Measurements from ENCODE around the gene CMIP.

Gene CMIP

GRCh38 chr16:81401035-81401950 lies 43.3 kb upstream of the CMIP start:
- TF ChIP-seq TAF1 (IDR thresholded peaks at IDR 0.05; ENCODE audit: low read depth) (no peak), CREB1 (IDR thresholded peaks at IDR 0.05; ENCODE audit: low read depth) (no peak), EGR1 (IDR thresholded peaks at IDR 0.05) (no peak), REST (IDR thresholded peaks at IDR 0.05; ENCODE audit: low read depth) (no peak), CEBPB (IDR thresholded peaks at IDR 0.05) (no peak), TEAD4 (IDR thresholded peaks at IDR 0.05) (no peak), ZBTB7A (IDR thresholded peaks at IDR 0.05; ENCODE audit: low read depth) (no peak)
- TF ChIP-seq, protein P1, sequence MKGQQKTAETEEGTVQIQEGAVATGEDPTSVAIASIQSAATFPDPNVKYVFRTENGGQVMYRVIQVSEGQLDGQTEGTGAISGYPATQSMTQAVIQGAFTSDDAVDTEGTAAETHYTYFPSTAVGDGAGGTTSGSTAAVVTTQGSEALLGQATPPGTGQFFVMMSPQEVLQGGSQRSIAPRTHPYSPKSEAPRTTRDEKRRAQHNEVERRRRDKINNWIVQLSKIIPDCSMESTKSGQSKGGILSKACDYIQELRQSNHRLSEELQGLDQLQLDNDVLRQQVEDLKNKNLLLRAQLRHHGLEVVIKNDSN (IDR thresholded peaks at IDR 0.05) = no peak

DNA sequence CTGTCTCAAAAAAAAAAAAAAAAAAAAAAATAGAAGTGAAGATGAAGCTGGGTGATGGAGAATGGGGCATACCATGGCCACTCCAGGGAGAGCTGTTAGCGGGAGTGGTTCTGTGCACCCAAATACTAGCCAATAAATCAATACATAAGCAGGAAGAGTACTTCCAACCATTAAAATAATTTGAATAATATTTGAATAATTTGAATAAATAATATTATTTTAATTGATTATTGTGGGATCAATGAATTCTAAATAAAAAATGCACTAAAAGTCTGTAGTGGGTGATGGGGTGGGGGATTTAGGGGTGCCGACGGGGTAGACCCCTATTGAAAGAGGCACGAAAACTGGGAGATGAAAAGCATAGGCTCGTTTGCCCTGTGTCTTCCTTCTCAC lies 41.4 kb upstream of the CMIP start:
- TF ChIP-seq CREB1 (IDR thresholded peaks at IDR 0.05; ENCODE audit: low read depth) = no peak
- no peak for TF ChIP-seq FOXM1 (IDR thresholded peaks at IDR 0.05; ENCODE audit: borderline replicate concordance, low read depth)

DNA sequence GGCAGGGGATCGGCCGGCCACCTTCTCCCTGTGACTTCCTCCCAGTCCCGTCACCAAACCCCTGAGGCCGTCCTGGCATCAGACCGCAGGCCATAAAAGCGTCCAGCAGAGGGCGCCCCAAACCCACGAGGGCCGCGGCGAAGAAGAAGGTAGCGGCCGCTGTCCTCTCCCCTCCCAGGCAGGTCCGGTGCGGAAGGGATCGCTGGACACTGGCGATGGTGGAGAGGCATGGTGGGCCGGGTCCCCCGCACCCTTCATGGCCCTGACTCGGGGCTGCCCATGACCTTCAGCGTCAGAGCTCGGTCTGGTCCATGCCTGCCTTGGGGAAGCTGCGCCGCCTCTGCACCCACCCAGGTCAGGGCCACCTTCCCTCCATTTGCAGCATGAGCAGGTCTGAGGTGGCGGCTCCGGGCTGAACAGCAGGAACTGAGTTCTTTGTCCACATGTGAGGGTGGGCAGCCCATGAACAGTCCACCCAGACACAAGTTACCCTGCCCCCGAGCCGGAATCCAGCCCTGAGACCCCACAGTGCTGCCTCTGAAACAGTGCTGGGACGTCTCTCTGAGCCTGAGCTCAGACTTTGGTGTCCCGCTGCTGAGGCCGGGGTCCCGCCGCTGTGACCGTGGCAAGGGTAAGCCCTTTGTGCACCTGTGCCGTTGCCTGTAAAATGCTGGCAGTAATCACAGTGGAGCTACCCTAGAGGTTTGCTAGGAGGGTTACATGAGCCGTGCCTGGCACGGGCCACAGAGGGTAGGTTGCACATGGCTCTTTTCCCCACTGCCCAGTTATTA lies 40.8 kb upstream of the CMIP start:
- TF ChIP-seq YY1 (IDR thresholded peaks at IDR 0.05; ENCODE audit: low read depth) = no peak
- no peak for TF ChIP-seq FOXM1 (IDR thresholded peaks at IDR 0.05; ENCODE audit: borderline replicate concordance, low read depth)
- peak; percentile 98 for TF ChIP-seq RAD21 (IDR thresholded peaks at IDR 0.05; ENCODE audit: low read depth)
- TF ChIP-seq REST (IDR thresholded peaks at IDR 0.05; ENCODE audit: low read depth) = no peak
- TF ChIP-seq CEBPB (IDR thresholded peaks at IDR 0.05) = no peak
- 0 out of 2 replicates have a peak, but pooled peaks have one; percentile 17 for TF ChIP-seq TCF12 (IDR thresholded peaks at IDR 0.05; ENCODE audit: low read depth)
- no peak for TF ChIP-seq EGR1 (IDR thresholded peaks at IDR 0.05)
- no peak for TF ChIP-seq TEAD4 (IDR thresholded peaks at IDR 0.05)
- TF ChIP-seq EP300 (IDR thresholded peaks at IDR 0.05; ENCODE audit: borderline replicate concordance) = no peak
- no peak for TF ChIP-seq CREB1 (IDR thresholded peaks at IDR 0.05; ENCODE audit: low read depth)
- TF ChIP-seq ZBTB7A (IDR thresholded peaks at IDR 0.05; ENCODE audit: low read depth) = no peak
- TF ChIP-seq, protein P2, sequence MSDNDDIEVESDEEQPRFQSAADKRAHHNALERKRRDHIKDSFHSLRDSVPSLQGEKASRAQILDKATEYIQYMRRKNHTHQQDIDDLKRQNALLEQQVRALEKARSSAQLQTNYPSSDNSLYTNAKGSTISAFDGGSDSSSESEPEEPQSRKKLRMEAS (IDR thresholded peaks at IDR 0.05) = peak; percentile 58
- peak; percentile 27; the same call in 1 of the 2 replicates for TF ChIP-seq NFIC (IDR thresholded peaks at IDR 0.05)
- TF ChIP-seq TAF1 (IDR thresholded peaks at IDR 0.05; ENCODE audit: low read depth) = no peak
- TF ChIP-seq, protein P1 (IDR thresholded peaks at IDR 0.05) = no peak

DNA sequence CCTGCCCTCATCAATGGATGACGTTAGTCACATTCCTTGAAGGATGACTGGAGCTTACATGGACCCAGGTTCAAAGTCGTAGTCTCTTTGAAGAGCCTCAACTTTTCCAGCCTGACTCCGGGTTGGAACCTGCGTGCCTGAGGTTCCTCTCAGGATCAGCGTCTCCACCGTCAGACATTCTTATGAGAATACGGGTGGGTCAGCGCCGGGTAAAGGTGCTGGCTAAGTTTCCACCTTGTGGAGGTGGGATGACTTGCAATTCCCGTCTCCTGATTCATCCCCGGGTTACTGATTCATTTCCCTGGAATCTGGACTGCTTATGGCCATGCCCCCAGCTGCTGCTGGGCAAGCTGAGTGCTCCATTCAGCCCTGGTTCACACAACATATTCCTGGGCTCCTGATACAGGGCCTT lies 38.9 kb upstream of the CMIP start:
- TF ChIP-seq NFIC (IDR thresholded peaks at IDR 0.05) (0 out of 2 replicates have a peak, but pooled peaks have one; percentile 23), TEAD4 (IDR thresholded peaks at IDR 0.05) (peak; percentile 94), FOXM1 (IDR thresholded peaks at IDR 0.05; ENCODE audit: borderline replicate concordance, low read depth) (no peak), TAF1 (IDR thresholded peaks at IDR 0.05; ENCODE audit: low read depth) (no peak), EP300 (IDR thresholded peaks at IDR 0.05; ENCODE audit: borderline replicate concordance) (peak; percentile 54; the same call in 1 of the 2 replicates), RAD21 (IDR thresholded peaks at IDR 0.05; ENCODE audit: low read depth) (peak; percentile 5; the same call in 1 of the 2 replicates), TCF12 (IDR thresholded peaks at IDR 0.05; ENCODE audit: low read depth) (peak; percentile 78)

DNA sequence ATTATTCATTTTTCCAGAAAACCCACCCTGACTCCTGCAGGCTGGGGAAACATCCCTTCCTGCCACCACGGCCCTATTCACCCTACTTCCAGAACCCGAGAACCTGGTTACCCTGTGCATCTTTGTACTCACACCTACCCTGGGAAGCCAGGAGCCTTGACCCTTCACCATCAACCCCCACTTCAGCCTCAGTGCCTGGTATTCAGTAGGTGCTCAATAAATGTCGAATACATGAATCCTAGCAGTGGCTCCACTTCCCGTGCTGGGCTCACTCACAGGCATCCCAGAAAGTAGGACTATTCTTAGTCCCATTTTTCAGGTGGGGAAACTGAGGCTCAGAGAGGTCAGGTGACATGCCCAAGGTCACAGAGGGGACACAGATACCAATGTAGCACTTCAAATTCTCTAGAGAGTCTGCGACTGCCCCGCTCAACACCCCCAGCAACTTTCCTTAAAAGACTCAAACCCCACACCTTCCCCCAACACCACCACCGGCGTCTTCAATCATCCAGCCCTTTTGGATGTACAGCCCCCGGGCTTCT lies 36.1 kb upstream of the CMIP start:
- TF ChIP-seq REST (IDR thresholded peaks at IDR 0.05; ENCODE audit: low read depth) (no peak), EP300 (IDR thresholded peaks at IDR 0.05; ENCODE audit: borderline replicate concordance) (no peak), FOXM1 (IDR thresholded peaks at IDR 0.05; ENCODE audit: borderline replicate concordance, low read depth) (no peak), CREB1 (IDR thresholded peaks at IDR 0.05; ENCODE audit: low read depth) (no peak), CEBPB (IDR thresholded peaks at IDR 0.05) (no peak), TAF1 (IDR thresholded peaks at IDR 0.05; ENCODE audit: low read depth) (no peak), YY1 (IDR thresholded peaks at IDR 0.05; ENCODE audit: low read depth) (no peak), TEAD4 (IDR thresholded peaks at IDR 0.05) (no peak), EGR1 (IDR thresholded peaks at IDR 0.05) (no peak), TCF12 (IDR thresholded peaks at IDR 0.05; ENCODE audit: low read depth) (no peak), ZBTB7A (IDR thresholded peaks at IDR 0.05; ENCODE audit: low read depth) (no peak), NFIC (IDR thresholded peaks at IDR 0.05) (no peak), RAD21 (IDR thresholded peaks at IDR 0.05; ENCODE audit: low read depth) (no peak)
- TF ChIP-seq, protein P2 (IDR thresholded peaks at IDR 0.05) = no peak
- TF ChIP-seq, protein P1 (IDR thresholded peaks at IDR 0.05) = no peak
